WERI-Rb-1 (cell line): ENCODE data around the gene ATP5IF1.

ENCODE experiments used
- DNase-seq: peaks from one replicate; pipeline ENCODE4 v3.0.0-alpha.2; 2020
- H3K27ac ChIP-seq: fragments of 250-450 bp; sonication (Bioruptor Pico); 2 replicates; pipeline ENCODE4 v1.5.1; 2020; ENCODE audit warnings: mild to moderate bottlenecking, moderate library complexity
- H3K27me3 ChIP-seq: fragments of 250-450 bp; sonication (Bioruptor Pico); 2 replicates; pipeline ENCODE4 v1.5.1; 2021; ENCODE audit warnings: mild to moderate bottlenecking, low read depth, moderate library complexity; ENCODE audit not compliant: insufficient read depth, severe bottlenecking
- H3K36me3 ChIP-seq: fragments of 250-450 bp; sonication (Bioruptor Pico); 2 replicates; pipeline ENCODE4 v1.5.1; 2020; ENCODE audit warnings: mild to moderate bottlenecking, moderate library complexity
- H3K4me3 ChIP-seq: 2 replicates; pipeline ENCODE4 v1.5.1; 2011; ENCODE audit warnings: low read depth, mild to moderate bottlenecking, control low read depth, low read length
- H3K9me3 ChIP-seq: fragments of 250-450 bp; sonication (Bioruptor Pico); 2 replicates; pipeline ENCODE4 v1.5.1; 2021; ENCODE audit warnings: mild to moderate bottlenecking, moderate library complexity; ENCODE audit not compliant: severe bottlenecking
- TF ChIP-seq, protein P1 (sequence below): IDR thresholded peaks from 2 replicates; pipeline ENCODE4 v1.5.1; 2011; ENCODE audit warnings: low read depth, mild to moderate bottlenecking, control low read depth, inconsistent platforms, low read length

The ATP5IF1 gene

DNA sequence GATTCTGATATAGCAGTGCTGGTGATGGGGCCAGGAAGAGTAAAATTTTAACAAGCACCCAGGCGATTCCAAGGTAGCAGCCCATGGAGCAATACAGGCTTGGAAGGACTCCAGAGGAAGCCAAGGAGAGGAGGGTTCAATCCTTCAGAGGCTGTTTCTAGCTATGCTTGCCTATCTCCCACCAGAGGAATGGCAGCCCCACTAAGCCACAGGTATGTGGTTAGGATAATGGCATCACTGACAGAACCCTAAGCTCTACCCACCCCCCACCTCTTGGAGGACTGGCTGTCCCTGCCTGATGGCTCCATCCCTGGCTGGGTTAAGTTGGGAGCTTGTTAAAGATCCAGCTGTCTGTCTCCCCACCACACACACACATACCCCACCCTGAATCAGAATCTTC, 40.1 kb upstream of the ATP5IF1 start:
- no peaks in the 10 kb centered on the region for H3K27me3 ChIP-seq
- peaks cover 22% of the 10 kb centered on the region for H3K36me3 ChIP-seq
- TF ChIP-seq, protein P1, sequence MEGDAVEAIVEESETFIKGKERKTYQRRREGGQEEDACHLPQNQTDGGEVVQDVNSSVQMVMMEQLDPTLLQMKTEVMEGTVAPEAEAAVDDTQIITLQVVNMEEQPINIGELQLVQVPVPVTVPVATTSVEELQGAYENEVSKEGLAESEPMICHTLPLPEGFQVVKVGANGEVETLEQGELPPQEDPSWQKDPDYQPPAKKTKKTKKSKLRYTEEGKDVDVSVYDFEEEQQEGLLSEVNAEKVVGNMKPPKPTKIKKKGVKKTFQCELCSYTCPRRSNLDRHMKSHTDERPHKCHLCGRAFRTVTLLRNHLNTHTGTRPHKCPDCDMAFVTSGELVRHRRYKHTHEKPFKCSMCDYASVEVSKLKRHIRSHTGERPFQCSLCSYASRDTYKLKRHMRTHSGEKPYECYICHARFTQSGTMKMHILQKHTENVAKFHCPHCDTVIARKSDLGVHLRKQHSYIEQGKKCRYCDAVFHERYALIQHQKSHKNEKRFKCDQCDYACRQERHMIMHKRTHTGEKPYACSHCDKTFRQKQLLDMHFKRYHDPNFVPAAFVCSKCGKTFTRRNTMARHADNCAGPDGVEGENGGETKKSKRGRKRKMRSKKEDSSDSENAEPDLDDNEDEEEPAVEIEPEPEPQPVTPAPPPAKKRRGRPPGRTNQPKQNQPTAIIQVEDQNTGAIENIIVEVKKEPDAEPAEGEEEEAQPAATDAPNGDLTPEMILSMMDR: no peak
- no peak overlapping the region for H3K4me3 ChIP-seq
- no peaks in the 10 kb centered on the region for H3K9me3 ChIP-seq
- no peak overlapping the region for H3K27ac ChIP-seq
- peak; percentile 18 for DNase-seq

DNA sequence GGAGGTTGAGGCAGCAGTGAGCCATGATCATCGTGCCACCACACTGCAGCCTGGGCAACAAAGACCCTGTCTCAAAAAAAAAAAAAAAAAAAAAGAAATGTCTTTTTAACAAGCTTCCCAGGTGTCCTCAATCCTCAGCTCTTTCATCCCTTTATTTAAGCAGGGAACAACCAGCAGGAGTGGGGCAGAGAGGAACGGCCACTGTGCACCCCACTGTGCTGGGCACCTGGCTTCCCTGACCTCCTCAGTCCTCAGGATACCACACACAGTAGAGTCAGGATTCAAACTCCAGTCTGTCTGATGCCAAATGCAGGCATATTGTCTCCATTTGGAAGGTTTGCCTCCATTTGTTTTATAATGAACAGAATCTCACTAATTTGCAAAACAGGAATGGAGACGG, 39.6 kb upstream of the ATP5IF1 start:
- Histone ChIP-seq H3K27ac (no peak overlapping the region), H3K27me3 (no peaks in the 10 kb centered on the region), H3K36me3 (peaks cover 28% of the 10 kb centered on the region), H3K9me3 (no peaks in the 10 kb centered on the region), H3K4me3 (no peak overlapping the region)
- DNase-seq: no peak
- TF ChIP-seq, protein P1: no peak

DNA sequence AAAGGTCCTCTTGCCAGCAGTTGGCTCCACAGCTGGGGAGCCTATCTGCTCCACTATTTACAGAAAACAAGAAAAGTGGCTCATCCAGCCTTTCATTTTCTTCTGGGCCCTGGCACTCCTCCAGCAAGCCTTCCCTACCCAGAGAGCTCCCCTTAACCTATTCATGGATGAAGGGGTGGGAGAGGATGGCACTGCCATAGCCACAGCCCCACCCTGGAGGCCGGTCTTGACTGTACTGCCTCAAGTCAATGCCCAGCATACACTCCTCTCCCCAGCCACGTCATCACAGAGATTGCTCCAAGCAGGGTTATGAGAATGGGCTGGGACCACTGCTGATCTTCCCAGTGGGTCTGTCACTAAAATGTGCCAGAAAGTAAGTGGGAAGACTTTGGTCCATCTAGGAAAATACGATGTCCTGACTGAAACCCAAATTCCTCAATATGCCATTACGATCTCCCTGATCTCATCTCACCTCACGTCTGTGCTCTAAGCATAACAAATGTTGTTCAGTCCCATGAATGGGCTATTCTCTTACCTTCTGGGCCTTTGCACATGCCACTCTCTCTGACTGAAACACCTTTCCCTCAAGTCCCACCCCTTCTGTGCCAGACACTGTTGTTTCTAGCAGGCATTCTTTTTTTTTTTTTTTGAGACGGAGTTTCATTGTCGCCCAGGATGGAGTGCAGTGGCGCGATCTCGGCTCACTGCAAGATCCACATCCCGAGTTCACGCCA, 38.1 kb upstream of the ATP5IF1 start:
- H3K27me3 ChIP-seq: no peaks in the 10 kb centered on the region

DNA sequence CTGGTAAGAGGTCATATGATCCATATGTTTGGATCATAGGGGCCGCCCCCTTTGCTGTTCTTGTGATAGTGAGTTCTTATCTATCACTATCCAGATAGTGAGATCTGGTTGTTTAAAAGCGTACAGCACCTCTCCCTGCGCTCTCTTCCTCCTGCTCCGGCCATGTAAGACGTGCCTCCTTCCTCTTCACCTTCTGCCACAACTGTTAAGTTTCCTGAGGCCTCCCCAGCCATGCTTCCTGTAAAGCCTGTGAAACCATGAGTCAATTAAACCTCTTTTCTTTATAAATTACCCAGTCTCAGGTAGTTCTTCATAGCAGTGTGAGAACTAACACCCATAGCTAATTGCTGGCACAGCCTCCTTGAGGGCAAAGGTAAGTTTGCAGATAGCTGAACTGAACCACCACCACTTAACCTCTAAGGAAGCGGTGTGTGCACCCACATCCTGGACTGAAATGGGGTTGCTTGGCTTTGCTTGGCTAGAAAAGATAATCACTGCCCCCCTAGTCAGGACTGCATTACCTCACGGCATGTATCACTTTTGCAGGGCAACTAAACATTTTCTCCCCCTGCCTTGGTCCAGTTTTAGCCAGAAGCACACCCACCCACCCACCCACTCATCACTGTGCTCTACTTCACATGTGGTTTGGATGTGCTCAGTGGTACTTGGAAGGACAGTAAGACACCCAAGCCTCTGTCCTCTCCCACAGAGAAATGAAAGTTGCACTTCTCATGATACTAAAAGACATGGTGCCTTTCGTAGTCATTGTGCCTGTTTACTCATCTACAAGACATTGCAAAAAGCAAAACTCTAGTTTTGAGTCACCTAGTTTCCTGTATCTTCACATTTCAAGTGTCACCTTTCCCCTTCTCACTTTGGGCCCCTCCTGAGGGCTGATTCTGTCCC, 36.3 kb upstream of the ATP5IF1 start:
- Histone ChIP-seq H3K9me3 (no peaks in the 10 kb centered on the region), H3K27ac (no peak overlapping the region), H3K36me3 (peaks cover 54% of the 10 kb centered on the region), H3K27me3 (no peaks in the 10 kb centered on the region), H3K4me3 (no peak overlapping the region)
- DNase-seq: no peak
- TF ChIP-seq, protein P1: no peak

More for the DNA sequence above, 38.1 kb upstream of the ATP5IF1 start:
- TF ChIP-seq, protein P1: no peak
- Histone ChIP-seq H3K9me3 (no peaks in the 10 kb centered on the region), H3K27ac (no peak overlapping the region), H3K36me3 (peaks cover 37% of the 10 kb centered on the region), H3K4me3 (no peak overlapping the region)
- DNase-seq: no peak

DNA sequence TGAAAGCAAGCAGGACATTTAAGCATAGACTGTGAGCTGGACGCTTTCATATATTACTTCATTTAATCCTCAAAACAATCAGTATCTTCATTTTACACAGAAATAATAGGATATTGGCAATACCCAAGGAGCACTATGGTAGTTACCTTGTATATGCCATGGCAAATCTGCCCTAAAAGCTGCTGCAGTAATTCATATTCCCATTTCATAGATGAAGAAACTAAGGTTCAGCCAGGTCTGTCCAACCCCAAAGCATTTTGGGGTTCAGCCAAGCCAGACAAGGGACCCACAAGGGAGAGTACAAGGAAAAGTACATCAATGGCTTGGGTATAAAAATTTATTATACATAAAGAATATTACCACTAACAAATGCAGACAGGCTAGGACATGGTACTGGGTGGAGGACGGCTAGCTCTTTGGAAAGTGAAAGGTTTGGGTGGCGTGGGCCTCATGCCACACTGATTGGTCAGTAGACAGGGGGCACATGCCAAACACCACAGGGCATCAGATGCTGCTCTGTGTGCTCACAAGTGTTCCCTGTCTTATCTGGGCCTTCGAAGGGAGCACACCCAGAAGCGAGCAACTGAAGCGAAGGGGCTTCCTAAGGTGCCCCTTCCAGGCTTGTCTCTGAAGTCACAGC, 35.6 kb upstream of the ATP5IF1 start:
- no peak overlapping the region for H3K4me3 ChIP-seq
- H3K27ac ChIP-seq: no peak overlapping the region
- TF ChIP-seq, protein P1: no peak
- peaks cover 62% of the 10 kb centered on the region for H3K36me3 ChIP-seq
- H3K9me3 ChIP-seq: no peaks in the 10 kb centered on the region
- no peak for DNase-seq
- H3K27me3 ChIP-seq: no peaks in the 10 kb centered on the region
